HEK293 (cell line): ENCODE data around the gene EMP1.

Source experiments
- CTCF ChIA-PET: fragments of 350-600 bp; formaldehyde crosslinking; extraction: SDS; loops from one replicate; lab custom pipeline; 2021; ENCODE audit warnings: antibody characterized with exemption; lab: Yijun Ruan, JAX
- POLR2A ChIA-PET: fragments of 300-600 bp; formaldehyde crosslinking; extraction: SDS; loops from one replicate; lab custom pipeline; 2020; ENCODE audit warnings: antibody characterized with exemption, inconsistent platforms; lab: Yijun Ruan, JAX
- H3K27ac ChIP-seq: fragments of 200-500 bp; sonication (Bioruptor generic); 2 replicates; pipeline ENCODE4 v1.5.1; 2014; ENCODE audit warnings: low read depth, low read length, control low read depth, inconsistent platforms; ENCODE audit errors: extremely low read depth
- H3K36me3 ChIP-seq, 2 experiments: fragments of 200-500 bp in 1 of 2; sonication (Bioruptor generic) in 1 of 2; 1 replicate in 1 of 2; 2 replicates in 1 of 2; pipeline ENCODE4 v1.5.1; 2014 to 2017; ENCODE audit warnings: inconsistent platforms in 2 of 2, low read length in 2 of 2; ENCODE audit not compliant: control insufficient read depth in 2 of 2, insufficient read depth in 1 of 2
- H3K4me1 ChIP-seq: fragments of 200-500 bp; sonication (Bioruptor generic); 2 replicates; pipeline ENCODE4 v1.5.1; 2014; ENCODE audit warnings: mild to moderate bottlenecking, low read length, inconsistent platforms; ENCODE audit not compliant: control insufficient read depth, insufficient read depth
- H3K4me3 ChIP-seq: 2 replicates; pipeline ENCODE4 v1.5.1; 2011; ENCODE audit warnings: low read depth, mild to moderate bottlenecking, control low read depth, low read length, moderate library complexity
- H3K9me3 ChIP-seq: fragments of 200-500 bp; sonication (Bioruptor generic); 2 replicates; pipeline ENCODE4 v1.5.1; 2014; ENCODE audit warnings: low read depth, low read length, inconsistent platforms; ENCODE audit not compliant: control insufficient read depth, insufficient read depth
- KLF1 ChIP-seq: fragments of 450-650 bp; formaldehyde crosslinking; IDR thresholded peaks from 2 replicates; pipeline ENCODE4 v1.5.1; 2016; ENCODE audit warnings: missing biosample characterization, missing genetic modification characterization
- PRDM1 ChIP-seq: fragments of 450-650 bp; formaldehyde crosslinking; IDR thresholded peaks from 2 replicates; pipeline ENCODE4; 2016; ENCODE audit warnings: missing biosample characterization, missing genetic modification characterization
- ZBTB1 ChIP-seq: fragments of 450-650 bp; formaldehyde crosslinking; IDR thresholded peaks from 2 replicates; pipeline ENCODE4 v1.5.1; 2016; ENCODE audit warnings: missing biosample characterization, missing genetic modification characterization
- ZBTB26 ChIP-seq: fragments of 450-650 bp; formaldehyde crosslinking; optimal IDR thresholded peaks from 2 replicates; pipeline ENCODE3; 2016; ENCODE audit warnings: missing biosample characterization, mild to moderate bottlenecking, missing genetic modification characterization
- ZFP69B ChIP-seq: fragments of 450-650 bp; formaldehyde crosslinking; IDR thresholded peaks from 2 replicates; pipeline ENCODE4 v1.5.1; 2016; ENCODE audit warnings: missing biosample characterization, missing genetic modification characterization
- ZNF138 ChIP-seq: fragments of 450-650 bp; formaldehyde crosslinking; IDR thresholded peaks from 2 replicates; pipeline ENCODE4 v1.5.1; 2016; ENCODE audit warnings: missing biosample characterization, missing genetic modification characterization, borderline replicate concordance
- ZNF146 ChIP-seq: fragments of 450-650 bp; formaldehyde crosslinking; IDR thresholded peaks from 2 replicates; pipeline ENCODE4 v1.5.1; 2016; ENCODE audit warnings: missing biosample characterization, missing genetic modification characterization
- ZNF155 ChIP-seq: fragments of 450-650 bp; formaldehyde crosslinking; IDR thresholded peaks from 2 replicates; pipeline ENCODE4 v1.5.1; 2016; ENCODE audit warnings: missing biosample characterization, missing genetic modification characterization
- ZNF16 ChIP-seq: fragments of 450-650 bp; formaldehyde crosslinking; IDR thresholded peaks from 2 replicates; pipeline ENCODE4 v1.5.1; 2016; ENCODE audit warnings: low read depth, missing biosample characterization, missing genetic modification characterization
- ZNF19 ChIP-seq: fragments of 450-650 bp; formaldehyde crosslinking; IDR thresholded peaks from 2 replicates; pipeline ENCODE4; 2016; ENCODE audit warnings: missing biosample characterization, missing genetic modification characterization, low read depth
- ZNF362 ChIP-seq: fragments of 450-650 bp; formaldehyde crosslinking; IDR thresholded peaks from 2 replicates; pipeline ENCODE4 v1.5.1; 2016; ENCODE audit warnings: missing biosample characterization, missing genetic modification characterization
- ZNF391 ChIP-seq: fragments of 450-650 bp; formaldehyde crosslinking; IDR thresholded peaks from 2 replicates; pipeline ENCODE4 v1.5.1; 2016; ENCODE audit warnings: low read depth, missing biosample characterization, missing genetic modification characterization, borderline replicate concordance
- ZNF473 ChIP-seq: fragments of 450-650 bp; formaldehyde crosslinking; IDR thresholded peaks from 2 replicates; pipeline ENCODE4 v1.5.1; 2017; ENCODE audit warnings: missing biosample characterization, missing genetic modification characterization
- ZNF585B ChIP-seq: fragments of 450-650 bp; formaldehyde crosslinking; IDR thresholded peaks from 2 replicates; pipeline ENCODE4 v1.5.1; 2016; ENCODE audit warnings: missing biosample characterization, missing genetic modification characterization
- ZNF610 ChIP-seq: fragments of 450-650 bp; formaldehyde crosslinking; IDR thresholded peaks from 2 replicates; pipeline ENCODE4 v1.5.1; 2016; ENCODE audit warnings: missing biosample characterization, missing genetic modification characterization, borderline replicate concordance
- ZNF623 ChIP-seq: fragments of 450-650 bp; formaldehyde crosslinking; IDR thresholded peaks from 2 replicates; pipeline ENCODE4 v1.5.1; 2016; ENCODE audit warnings: missing biosample characterization, missing genetic modification characterization
- ZNF629 ChIP-seq: fragments of 450-650 bp; formaldehyde crosslinking; IDR thresholded peaks from 2 replicates; pipeline ENCODE4 v1.5.1; 2017; ENCODE audit warnings: missing biosample characterization, missing genetic modification characterization
- ZNF776 ChIP-seq: fragments of 450-650 bp; formaldehyde crosslinking; IDR thresholded peaks from 2 replicates; pipeline ENCODE4 v1.5.0; 2017; ENCODE audit warnings: missing biosample characterization, missing genetic modification characterization, borderline replicate concordance
- ZNF777 ChIP-seq: fragments of 450-650 bp; formaldehyde crosslinking; IDR thresholded peaks from 2 replicates; pipeline ENCODE4 v1.5.1; 2017; ENCODE audit warnings: missing biosample characterization, missing genetic modification characterization, borderline replicate concordance
- ZNF837 ChIP-seq: fragments of 450-650 bp; formaldehyde crosslinking; IDR thresholded peaks from 2 replicates; pipeline ENCODE4 v1.5.1; 2016; ENCODE audit warnings: missing biosample characterization, missing genetic modification characterization
- TF ChIP-seq, protein P1 (sequence below): fragments of 450-650 bp; formaldehyde crosslinking; IDR thresholded peaks from 2 replicates; pipeline ENCODE4 v1.5.1; 2016; ENCODE audit warnings: missing biosample characterization, missing genetic modification characterization
- TF ChIP-seq, protein P2 (sequence below): fragments of 450-650 bp; formaldehyde crosslinking; IDR thresholded peaks from 2 replicates; pipeline ENCODE4 v1.5.1; 2016; ENCODE audit warnings: missing biosample characterization, missing genetic modification characterization

EMP1 gene

DNA sequence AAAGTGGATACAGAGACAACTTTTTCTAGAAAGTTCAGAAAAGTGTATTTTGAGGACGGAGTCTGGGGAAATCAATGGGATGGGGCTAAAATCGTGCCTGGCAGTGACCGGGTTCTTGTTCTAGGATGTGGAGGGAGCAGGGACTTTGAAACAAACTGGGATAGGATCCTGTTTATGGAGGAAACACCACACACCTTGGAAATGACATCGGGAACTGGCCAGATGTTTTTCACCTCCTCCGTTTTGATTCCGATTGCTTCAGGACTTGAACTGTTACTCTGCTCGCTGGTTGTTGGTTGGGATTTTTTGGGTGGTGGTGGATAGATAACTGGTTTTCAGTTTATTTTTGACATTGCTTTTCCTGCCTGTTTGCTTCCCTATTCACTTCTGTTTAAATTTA lies 506 bp downstream of the EMP1 start (continued):
- TF ChIP-seq, protein P1, sequence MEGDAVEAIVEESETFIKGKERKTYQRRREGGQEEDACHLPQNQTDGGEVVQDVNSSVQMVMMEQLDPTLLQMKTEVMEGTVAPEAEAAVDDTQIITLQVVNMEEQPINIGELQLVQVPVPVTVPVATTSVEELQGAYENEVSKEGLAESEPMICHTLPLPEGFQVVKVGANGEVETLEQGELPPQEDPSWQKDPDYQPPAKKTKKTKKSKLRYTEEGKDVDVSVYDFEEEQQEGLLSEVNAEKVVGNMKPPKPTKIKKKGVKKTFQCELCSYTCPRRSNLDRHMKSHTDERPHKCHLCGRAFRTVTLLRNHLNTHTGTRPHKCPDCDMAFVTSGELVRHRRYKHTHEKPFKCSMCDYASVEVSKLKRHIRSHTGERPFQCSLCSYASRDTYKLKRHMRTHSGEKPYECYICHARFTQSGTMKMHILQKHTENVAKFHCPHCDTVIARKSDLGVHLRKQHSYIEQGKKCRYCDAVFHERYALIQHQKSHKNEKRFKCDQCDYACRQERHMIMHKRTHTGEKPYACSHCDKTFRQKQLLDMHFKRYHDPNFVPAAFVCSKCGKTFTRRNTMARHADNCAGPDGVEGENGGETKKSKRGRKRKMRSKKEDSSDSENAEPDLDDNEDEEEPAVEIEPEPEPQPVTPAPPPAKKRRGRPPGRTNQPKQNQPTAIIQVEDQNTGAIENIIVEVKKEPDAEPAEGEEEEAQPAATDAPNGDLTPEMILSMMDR: no peak
- no peak for TF ChIP-seq ZNF837 (tag by site-specific recombination)
- TF ChIP-seq ZNF610 (tag by site-specific recombination): no peak
- TF ChIP-seq, protein P2, sequence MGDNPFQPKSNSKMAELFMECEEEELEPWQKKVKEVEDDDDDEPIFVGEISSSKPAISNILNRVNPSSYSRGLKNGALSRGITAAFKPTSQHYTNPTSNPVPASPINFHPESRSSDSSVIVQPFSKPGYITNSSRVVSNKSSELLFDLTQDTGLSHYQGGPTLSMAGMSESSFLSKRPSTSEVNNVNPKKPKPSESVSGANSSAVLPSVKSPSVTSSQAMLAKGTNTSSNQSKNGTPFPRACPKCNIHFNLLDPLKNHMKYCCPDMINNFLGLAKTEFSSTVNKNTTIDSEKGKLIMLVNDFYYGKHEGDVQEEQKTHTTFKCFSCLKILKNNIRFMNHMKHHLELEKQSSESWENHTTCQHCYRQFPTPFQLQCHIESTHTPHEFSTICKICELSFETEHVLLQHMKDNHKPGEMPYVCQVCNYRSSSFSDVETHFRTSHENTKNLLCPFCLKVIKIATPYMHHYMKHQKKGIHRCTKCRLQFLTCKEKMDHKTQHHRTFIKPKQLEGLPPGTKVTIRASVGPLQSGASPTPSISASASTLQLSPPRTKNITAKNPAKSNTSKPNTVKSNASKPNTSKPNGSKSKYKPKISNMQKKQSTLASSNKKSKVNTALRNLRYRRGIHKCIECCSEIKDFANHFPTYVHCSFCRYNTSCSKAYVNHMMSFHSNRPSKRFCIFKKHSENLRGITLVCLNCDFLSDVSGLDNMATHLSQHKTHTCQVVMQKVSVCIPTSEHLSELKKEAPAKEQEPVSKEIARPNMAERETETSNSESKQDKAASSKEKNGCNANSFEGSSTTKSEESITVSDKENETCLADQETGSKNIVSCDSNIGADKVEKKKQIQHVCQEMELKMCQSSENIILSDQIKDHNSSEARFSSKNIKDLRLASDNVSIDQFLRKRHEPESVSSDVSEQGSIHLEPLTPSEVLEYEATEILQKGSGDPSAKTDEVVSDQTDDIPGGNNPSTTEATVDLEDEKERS (tag by site-specific recombination): no peak
- no peak for TF ChIP-seq ZBTB26 (tag by site-specific recombination)
- no peak for TF ChIP-seq ZNF391 (tag by site-specific recombination)
- no peak for TF ChIP-seq ZNF362 (tag by site-specific recombination)
- no peak for TF ChIP-seq ZNF146 (tag by site-specific recombination)
- no peak for TF ChIP-seq ZNF16 (tag by site-specific recombination)
- no peak for TF ChIP-seq ZNF138 (tag by site-specific recombination)

DNA sequence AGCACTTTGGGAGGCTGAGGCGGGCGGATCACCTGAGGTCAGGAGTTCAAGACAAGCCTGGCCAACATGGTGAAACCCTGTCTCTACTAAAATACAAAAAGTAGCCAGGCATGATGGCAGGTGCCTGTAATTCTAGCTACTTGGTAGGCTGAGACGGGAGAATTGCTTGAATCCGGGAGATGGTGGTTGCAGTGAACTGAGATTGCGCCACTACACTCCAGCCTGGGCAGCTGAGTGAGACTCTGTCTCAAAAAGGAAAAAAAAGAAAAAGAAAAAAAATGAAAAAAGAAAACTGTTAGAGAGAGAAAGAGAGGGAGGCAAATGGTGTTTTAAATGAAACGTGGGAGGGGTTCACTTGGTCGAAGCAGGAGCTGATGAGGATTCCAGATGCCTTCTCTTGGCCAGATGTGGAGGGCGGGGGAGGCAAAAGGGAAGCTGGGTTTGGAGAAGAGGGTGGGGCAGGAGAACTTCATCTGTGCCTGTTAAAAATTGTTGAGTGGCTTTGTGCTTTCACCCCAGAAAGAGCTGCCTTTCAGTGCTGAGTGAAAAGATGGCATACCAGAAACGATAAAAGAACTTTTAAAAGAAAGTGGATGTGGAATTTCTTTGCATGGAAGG lies 1.1 kb downstream of the EMP1 start:
- ChIA-PET CTCF (interaction anchor here (0.6 to 1.7 kb wide), 4 partner anchors 10 to 99 kb away, joined by 3 to 6 read pairs (median 4); no protein-coding TSS in a partner anchor), POLR2A (no interaction called here)
- H3K9me3 ChIP-seq: no peaks in the 10 kb centered on the region
- TF ChIP-seq ZNF776 (no peak), ZNF19 (tag by site-specific recombination) (no peak), ZFP69B (no peak), ZNF623 (tag by site-specific recombination) (no peak), KLF1 (peak; percentile 58), ZNF777 (tag by site-specific recombination) (no peak), ZBTB1 (tag by site-specific recombination) (no peak), PRDM1 (tag by site-specific recombination) (peak; percentile 44; the same call in 1 of the 2 replicates), ZNF585B (tag by site-specific recombination) (no peak), ZNF473 (tag by site-specific recombination) (no peak), ZNF155 (tag by site-specific recombination) (no peak), ZNF629 (tag by site-specific recombination) (no peak)
- H3K4me3 ChIP-seq: no peak overlapping the region
- H3K27ac ChIP-seq: no peak overlapping the region
- H3K36me3 ChIP-seq: no peaks in the 10 kb centered on the region
- peaks cover 7% of the 10 kb centered on the region for H3K4me1 ChIP-seq
